SKM-1 treated with dmso at 0.1 percent for 144 hours (cell line): ENCODE data around the gene UNC13B.
"Not testable (repeated sequence)": the region's sequence is repeated elsewhere in the genome, so short reads cannot be mapped to it uniquely, and the experiment has no call there.

Source experiments
- DNase-seq: peaks from one replicate; lab custom pipeline; 2025; ENCODE audit not compliant: unreplicated experiment; lab: John Stamatoyannopoulos, UW

The UNC13B gene

GRCh38 chr9:35162605-35163315, 951 bp downstream of the UNC13B start:
- no peak for DNase-seq

DNA sequence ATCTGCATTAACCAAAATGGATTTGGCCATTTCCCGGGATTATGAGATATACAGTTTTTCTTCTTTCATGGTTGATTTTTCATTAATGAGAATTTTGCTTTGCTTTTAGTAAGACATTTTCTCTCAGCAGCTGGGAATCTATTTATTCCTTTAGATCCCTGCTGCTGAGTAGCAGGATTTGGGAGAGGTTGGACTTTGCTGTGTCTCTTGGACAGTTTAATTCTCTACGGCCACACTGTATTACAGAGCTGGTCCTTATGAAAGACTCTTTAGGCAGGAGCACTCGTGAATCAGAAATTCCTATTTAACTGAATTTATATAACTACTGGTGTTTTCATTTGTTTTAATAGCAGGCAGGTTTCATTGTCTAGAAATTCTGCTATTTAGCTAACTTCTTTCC, 1.6 kb downstream of the UNC13B start:
- no peak for DNase-seq

GRCh38 chr9:35164711-35165110, 2.9 kb downstream of the UNC13B start:
- DNase-seq: no peak

- DNase-seq: not testable (repeated sequence)
Measured at GRCh38 chr9:35167429-35167828, 5.6 kb downstream of the UNC13B start.

GRCh38 chr9:35168963-35169362, 7.2 kb downstream of the UNC13B start:
- DNase-seq: no peak

- no peak for DNase-seq
Measured at GRCh38 chr9:35172878-35173277, 11.1 kb downstream of the UNC13B start.

DNA sequence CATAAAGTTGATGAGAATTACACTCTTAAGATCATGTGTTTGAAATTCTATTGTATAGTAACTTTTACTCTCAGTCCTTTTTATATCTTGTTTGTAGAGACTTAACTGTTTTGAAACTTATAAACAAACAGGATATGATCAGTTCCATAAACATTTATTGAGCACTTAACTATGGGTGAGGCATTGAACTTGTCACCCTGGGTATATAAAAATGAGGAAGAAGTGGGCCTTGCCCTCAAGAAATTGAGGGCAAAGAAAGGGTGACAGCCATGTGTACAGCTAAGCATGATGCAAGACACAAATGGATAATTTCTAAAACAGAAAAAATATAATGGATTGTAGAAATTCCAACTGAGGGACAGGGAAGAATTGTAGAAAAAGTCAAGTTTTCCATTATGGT, 15.7 kb downstream of the UNC13B start:
- no peak for DNase-seq

GRCh38 chr9:35179347-35180280, 17.8 kb downstream of the UNC13B start:
- DNase-seq: no peak

DNA sequence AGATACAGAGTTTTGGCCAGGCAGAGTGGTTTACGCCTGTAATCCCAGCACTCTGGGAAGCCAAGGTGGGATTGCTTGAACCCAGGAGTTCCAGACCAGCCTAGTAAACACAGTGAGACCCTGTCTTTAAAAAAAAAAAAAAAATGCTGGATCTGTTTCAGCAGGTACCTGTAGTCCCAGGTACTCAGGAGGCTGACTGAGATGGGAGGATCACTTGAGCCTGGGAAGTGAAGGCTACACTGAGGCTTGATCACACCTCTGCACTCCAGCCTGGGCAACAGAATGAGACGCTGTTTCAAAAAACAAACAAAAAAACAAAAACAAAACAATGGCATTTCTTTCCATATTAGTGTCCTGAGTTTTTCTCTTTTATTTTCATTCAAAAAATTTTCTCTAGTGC, 19.0 kb downstream of the UNC13B start:
- no peak for DNase-seq

DNA sequence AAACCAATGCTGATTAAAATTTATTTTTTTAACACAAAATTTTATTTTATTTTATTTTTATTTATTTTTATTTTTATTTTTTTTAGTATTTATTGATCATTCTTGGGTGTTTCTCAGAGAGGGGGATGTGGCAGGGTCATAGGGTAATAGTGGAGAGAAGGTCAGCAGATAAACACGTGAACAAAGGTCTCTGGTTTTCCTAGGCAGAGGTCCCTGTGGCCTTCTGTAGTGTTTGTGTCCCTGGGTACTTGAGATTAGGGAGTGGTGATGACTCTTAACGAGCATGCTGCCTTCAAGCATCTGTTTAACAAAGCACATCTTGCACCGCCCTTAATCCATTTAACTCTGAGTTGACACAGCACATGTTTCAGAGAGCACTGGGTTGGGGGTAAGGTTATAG, 20.6 kb downstream of the UNC13B start:
- DNase-seq: not testable (repeated sequence)

DNA sequence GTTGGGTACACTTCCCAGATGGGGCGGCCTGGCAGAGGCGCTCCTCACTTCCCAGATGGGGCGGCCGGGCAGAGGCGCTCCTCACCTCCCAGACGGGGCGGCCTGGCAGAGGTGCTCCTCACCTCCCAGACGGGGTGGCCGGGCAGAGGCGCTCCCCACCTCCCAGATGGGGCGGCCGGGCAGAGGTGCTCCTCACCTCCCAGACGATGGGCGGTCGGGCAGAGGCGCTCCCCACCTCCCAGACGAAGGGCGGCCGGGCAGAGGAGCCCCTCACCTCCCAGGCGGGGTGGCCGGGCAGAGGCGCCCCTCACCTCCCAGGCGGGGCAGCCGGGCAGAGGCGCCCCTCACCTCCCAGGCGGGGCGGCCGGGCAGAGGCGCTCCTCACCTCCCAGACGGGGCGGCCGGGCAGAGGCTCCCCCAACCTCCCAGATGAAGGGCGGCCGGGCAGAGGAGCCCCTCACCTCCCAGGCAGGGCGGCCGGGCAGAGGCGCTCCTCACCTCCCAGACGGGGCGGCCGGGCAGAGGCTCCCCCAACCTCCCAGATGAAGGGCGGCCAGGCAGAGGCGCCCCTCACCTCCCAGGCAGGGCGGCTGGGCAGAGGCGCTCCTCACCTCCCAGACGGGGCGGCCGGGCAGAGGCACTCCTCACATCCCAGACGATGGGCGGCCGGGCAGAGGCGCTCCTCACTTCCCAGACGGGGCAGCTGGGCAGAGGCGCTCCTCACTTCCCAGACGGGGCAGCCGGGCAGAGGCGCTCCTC, 21.4 kb downstream of the UNC13B start:
- DNase-seq: not testable (repeated sequence)

DNA sequence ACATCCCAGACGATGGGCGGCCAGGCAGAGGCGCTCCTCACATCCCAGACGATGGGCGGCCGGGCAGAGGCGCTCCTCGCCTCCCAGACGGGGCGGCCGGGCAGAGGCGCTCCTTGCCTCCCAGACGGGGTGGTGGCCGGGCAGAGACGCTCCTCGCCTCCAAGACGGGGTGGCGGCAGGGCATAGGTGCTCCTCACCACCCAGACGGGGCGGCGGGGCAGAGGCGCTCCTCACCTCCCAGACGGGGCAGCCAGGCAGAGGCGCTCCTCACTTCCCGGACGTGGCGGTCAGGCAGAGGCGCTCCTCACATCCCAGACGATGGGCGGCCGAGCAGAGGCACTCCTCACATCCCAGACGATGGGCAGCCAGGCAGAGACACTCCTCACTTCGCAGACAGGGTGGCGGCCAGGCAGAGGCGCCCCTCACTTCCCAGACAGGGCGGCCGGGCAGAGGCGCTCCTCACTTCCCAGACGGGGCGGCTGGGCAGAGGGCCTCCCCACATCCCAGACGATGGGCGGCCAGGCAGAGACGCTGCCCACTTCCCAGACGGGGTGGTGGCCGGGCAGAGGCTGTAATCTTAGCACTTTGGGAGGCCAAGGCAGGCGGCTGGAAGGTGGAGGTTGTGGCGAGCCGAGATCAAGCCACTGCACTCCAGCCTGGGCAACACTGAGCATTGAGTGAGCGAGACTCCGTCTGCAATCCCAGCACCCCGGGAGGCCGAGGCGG, 22.1 kb downstream of the UNC13B start:
- DNase-seq: not testable (repeated sequence)

- DNase-seq: no peak
Measured at GRCh38 chr9:35186524-35186923, 24.7 kb downstream of the UNC13B start.

DNA sequence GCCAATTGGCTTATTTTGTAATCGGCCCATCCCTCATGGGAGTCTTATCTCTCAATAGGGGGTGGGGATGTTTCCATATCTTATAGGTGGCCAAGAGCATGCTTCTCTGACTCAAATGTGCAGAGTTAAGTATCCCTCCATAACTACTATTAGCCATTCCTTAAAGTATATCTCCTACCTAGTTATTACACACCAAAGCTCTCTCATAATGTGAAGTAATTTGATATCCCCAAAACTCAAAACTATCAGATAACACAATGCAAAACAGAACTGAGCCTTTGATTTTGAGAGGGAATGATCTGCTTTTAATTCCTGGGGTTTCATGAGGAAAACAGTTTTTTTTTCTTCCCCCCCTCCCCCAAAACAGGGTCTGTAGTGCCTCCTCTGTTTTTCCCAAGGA, 28.4 kb downstream of the UNC13B start:
- DNase-seq: no peak

DNA sequence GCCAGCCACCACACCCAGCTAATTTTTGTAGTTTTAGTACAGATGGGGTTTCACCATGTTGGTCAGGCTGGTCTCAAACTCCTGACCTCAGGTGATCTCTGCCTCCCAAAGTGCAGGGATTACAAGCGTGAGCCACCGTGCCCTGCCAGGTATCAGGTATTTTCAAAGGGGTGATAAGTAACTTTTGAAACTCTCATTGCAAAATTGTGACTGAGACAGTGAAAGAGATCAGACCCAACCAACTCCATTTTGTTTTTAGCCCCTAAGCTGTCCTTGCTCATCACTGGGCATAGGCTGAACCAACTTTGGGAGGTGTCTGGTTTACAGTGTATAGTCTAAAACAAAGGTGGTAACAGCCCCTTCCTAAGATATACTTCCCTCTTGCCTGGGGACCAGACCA, 29.3 kb downstream of the UNC13B start:
- no peak for DNase-seq

GRCh38 chr9:35193762-35194161, 32.0 kb downstream of the UNC13B start:
- DNase-seq: no peak

- no peak for DNase-seq
Measured at GRCh38 chr9:35195683-35196082, 33.9 kb downstream of the UNC13B start.

DNA sequence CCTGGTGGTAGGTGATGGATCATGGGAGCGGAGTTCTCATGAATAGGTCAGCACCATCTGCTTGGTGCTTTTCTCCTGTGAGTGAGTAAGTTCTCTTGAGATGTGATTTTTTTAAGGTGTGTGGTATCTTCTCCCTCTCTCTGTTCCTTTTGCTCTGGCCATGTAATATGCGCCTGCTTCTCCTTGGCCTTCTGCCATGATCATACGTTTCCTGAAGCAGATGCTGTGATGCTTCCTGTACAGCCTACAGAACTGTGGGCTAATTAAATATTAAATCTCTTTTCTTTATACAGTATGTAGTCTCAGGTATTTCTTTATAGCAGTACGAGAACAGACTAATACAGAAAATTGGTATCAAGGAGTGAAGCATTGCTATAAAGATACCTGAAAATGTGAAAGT, 36.4 kb downstream of the UNC13B start:
- DNase-seq: no peak

DNA sequence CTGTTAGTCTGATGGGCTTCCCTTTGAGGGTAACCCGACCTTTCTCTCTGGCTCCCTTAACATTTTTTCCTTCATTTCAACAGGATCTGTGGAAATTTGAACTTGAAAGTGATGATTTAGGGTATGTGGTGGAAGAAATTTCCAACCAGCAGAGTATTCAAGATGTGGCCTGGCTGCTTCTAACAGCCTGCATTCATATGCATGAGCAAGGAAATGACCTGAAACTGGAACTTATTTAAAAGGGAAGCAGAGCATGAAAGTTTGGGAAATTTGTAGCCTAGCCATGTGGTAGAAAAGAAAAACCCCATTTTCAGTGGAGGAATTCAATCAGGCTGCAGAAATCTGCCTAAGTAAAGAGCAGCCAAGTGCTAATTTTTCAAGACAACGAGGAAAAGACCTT, 41.7 kb downstream of the UNC13B start:
- no peak for DNase-seq

DNA sequence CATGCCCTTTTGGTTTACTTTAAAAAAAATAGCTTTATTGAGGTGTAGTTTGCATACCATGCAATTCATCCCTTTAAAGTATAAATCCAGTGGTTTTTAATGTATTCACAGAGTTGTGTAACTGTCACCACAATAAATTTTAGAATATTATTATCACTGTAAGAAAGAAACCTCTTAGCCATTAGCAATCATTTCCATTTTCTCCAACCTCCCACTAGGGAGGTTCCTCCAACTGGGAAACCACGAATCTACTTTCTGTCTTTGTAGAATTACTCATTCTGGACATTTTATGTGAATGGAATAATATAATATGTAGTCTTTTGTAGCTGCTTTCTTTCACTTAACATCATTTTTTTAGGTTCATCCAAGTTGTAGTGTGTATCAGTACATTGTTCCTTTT, 43.5 kb downstream of the UNC13B start:
- no peak for DNase-seq

- DNase-seq: no peak
Measured at GRCh38 chr9:35211854-35212253, 50.0 kb downstream of the UNC13B start.
